Measurements from ENCODE around the gene DYNC2H1. TPM values are rescaled to one million over a fixed set of nuclear protein-coding genes. Genes with fewer than 3 reads are reported as not detected.

Gene DYNC2H1
- total RNA-seq, 1 experiment from 2014 or later, result 18.6 TPM

DNA sequence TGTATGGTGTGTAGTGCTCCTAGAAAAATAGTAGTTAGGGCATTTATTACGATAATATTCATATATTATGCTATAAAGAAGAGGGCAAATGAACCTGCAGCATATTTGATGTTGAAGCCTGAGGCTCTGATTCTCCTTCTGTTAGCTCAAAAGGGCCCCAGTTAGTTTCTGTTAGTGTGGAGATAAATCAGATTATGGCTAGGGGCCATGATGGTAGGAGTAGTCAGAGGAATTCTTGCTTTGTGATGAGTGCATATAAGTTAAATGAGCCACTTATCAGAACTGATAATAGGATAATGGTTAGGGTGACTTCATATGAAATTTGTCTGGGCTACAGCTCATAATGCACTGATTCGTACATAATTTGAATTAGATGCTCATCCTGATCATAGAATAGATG is 298.4 kb downstream of the DYNC2H1 start:
- no peak for DNase-seq (ENCODE audit: low read depth)
- in situ Hi-C loops (cut with HindIII; ENCODE audit: low pct_unique_long_range_greater_than_20kb, low sequenced_read_pairs), result no loop called here

DNA sequence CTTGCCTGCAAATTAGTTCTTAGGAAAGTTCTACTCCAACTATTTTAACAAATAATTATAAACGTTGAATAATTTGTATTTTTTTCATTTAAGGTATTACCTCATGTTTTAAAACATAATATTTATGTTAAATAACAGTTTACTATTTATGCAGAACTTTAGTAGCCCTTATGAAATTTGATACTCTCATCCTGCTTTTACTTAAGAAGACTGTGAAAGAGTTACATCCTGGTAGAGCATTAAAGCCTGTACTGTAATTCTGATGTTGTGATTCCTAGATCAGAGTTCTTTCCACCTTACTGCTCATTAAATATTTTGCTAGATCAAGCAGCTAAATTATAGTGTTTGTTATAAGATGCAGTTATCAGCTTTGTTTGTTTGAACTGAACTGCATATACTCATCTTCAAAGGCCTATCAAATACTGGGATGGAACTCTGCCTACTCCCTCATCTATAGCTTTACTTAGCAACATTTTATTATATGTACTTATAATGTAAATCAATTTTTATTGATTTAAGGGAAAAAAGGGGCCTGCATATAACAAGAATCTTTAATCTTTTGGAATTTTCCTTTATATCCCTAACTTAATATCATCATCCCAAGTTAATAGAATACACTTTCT is 304.2 kb downstream of the DYNC2H1 start:
- in situ Hi-C loops (cut with HindIII; ENCODE audit: low pct_unique_long_range_greater_than_20kb, low sequenced_read_pairs), result no loop called here
- no peak for DNase-seq (ENCODE audit: low read depth)

DNA sequence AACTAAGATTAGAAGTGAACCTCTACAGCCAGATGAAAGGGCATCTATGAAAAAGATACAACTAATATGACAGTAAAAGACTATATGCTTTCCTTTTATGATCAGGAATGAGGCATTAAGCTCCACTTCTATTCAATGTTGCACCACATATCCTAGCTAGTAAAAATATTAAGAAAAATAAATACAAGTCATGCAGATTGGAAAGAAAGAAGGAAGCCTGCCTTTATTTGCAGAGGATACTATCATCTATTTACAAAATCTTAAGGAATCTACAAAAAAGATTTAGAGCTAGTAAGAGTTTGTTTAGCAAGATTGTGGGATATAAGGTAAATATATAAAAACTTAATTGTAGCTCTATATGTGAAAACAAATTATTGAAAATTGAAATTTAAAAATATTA is 308.8 kb downstream of the DYNC2H1 start:
- in situ Hi-C loops (cut with HindIII; ENCODE audit: low pct_unique_long_range_greater_than_20kb, low sequenced_read_pairs), result no loop called here
- no peak for DNase-seq (ENCODE audit: low read depth)

DNA sequence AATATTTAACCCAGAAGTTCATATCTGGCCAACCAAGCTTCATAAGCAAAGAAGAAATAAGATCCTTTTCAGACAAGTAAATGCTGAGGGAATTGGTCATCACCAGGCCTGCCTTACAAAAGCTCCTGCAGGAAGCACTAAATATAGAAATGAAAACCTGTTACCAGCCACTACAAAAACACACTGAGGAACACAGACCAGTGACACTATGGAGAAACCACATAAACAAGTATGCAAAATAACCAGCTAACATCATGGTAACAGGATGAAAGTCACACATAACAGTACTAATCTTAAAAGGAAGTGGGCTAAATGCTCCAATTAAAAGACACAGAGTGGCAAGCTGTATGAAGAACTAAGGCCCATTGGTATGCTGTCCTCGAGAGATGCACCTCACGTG is 311.4 kb downstream of the DYNC2H1 start:
- in situ Hi-C loops (cut with HindIII; ENCODE audit: low pct_unique_long_range_greater_than_20kb, low sequenced_read_pairs), result no loop called here
- no peak for DNase-seq (ENCODE audit: low read depth)

DNA sequence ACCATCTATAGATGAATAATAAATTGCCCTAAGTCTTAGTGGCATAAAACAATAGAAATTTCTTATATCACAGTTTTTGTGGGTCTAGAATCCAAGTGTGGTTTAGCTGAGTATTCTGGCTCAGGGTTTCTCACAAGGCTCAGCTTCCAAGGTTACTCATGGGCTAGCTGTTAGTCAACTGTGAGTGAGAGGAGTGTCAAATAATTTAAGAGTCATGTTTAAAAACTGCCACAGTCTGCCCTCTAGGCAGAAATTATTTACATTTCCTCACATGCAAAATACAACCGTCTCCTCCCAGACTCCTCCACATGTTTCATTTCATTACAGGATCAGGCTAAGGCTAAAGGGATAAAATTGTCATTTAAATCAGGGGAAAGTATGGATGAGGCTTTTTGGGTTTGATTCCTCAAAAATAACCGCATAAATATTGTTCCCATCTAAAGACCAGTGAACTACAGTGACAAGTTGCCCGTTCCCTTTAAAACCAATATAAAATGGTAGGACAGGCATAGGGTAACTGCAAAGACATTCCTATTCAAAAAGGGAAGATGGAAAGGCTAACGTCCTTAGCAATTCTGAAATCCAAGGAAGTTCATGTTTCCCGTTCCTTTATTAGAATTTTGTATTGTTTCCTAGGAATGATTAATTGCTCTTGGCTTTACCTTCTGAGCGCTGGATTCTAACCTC is 324.3 kb downstream of the DYNC2H1 start:
- peak; percentile 24 for DNase-seq (ENCODE audit: low read depth)
- in situ Hi-C loops (cut with HindIII; ENCODE audit: low pct_unique_long_range_greater_than_20kb, low sequenced_read_pairs), result no loop called here

DNA sequence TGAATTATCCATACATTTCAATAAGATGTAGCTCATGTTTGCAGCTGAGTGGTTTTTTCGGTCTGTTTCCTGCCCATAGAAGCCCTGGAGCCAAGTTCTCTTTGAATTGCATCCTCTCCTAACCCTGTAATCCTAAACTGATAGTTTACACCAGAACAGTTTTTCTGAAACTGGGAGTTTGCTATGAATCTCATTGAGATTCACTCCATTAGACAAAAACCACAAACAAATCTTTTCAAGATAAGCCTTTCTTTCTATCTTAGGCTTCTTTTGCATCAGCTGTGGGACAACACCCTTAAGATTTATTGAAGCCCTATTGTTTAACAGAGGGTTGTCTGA is 324.8 kb downstream of the DYNC2H1 start:
- peak; percentile 29 for DNase-seq (ENCODE audit: low read depth)
- in situ Hi-C loops (cut with HindIII; ENCODE audit: low pct_unique_long_range_greater_than_20kb, low sequenced_read_pairs), result no loop called here

DNA sequence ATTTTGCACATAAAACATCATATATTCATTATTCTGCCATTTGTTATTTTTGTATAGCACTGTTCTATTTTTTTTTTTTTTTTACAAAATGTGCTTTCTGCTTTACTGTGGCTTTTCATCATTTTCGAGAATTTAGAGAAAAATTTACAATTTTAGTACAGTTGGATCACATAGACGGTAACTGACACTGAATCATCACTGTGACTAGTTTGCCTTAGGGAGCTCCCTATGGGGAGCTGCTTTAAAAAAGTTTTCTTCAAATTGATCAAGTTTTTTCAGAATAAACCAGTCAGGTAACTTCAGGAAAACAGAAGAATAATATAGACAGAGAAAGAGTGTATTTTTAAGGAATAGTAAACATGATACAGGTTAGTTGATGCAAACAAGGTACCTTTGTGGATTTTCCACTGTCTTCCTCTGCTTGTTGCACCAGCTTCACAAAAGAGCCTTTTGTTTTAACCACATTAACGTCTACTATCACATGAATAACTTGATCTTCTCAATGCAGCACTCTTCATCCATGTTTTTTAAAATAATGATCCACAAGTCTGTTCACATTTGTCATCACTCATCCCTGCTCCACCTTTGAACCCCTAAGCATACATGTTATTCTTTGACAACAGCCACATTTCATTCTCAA is 327.0 kb downstream of the DYNC2H1 start:
- no peak for DNase-seq (ENCODE audit: low read depth)
- in situ Hi-C loops (cut with HindIII; ENCODE audit: low pct_unique_long_range_greater_than_20kb, low sequenced_read_pairs), result no loop called here

DNA sequence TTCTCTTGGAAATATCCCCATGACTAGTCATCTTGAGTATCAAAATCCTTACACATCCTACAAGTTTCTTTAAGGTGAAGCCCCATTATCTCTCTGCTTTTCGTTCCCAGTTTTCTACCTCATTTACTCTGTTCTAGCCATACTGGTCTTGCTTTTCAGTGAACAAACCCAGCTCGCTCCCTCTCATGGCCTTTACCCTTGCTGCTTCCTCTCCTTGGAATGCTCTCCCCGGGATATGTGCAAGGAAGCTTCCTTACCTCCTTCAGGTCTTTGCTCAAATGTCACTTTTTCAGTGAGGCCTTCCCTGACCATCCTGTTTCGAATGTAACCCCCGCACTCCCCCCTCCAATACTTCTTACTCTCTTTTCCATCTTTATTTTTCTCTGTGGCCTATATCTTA is 331.8 kb downstream of the DYNC2H1 start:
- no peak for DNase-seq (ENCODE audit: low read depth)
- in situ Hi-C loops (cut with HindIII; ENCODE audit: low pct_unique_long_range_greater_than_20kb, low sequenced_read_pairs), result no loop called here

DNA sequence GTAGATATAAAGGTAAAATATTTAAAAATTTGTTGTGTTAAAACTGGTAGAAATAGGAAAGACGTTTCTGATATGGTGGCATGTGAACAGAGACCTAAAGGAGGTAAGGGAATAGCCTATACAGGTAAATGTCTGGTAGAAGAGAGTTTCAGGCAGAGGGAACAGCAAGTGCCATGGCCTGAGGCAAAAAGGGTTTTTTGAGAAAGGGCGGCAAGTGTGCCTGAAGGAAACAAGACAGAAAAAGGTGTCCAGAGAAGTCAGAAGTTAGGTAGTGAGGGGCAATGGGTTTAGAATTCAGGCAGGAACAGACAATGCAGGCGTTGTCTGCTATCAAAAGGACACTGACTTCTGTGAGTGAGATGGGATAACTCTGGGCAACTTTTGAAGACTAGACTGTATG is 339.7 kb downstream of the DYNC2H1 start:
- in situ Hi-C loops (cut with HindIII; ENCODE audit: low pct_unique_long_range_greater_than_20kb, low sequenced_read_pairs), result no loop called here
- DNase-seq (ENCODE audit: low read depth), result no peak

DNA sequence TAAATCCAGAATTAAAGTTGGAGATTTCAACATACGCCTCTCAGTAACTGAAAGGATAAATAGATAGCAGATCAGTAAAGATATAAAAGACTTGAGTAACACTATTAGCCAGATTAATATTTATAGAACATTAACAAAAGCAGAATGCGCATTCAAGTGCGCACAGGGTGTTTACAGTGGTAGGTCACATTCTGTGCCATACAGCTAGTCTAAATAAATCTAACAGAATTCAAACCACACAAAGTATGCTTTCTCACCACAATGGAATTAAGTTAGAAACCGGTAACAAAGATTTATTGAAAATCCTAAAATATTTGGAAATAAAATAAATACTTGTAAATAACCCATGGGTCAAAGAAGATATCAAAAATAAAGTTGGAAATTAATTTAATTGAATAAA is 341.0 kb downstream of the DYNC2H1 start:
- no peak for DNase-seq (ENCODE audit: low read depth)
- in situ Hi-C loops (cut with HindIII; ENCODE audit: low pct_unique_long_range_greater_than_20kb, low sequenced_read_pairs), result no loop called here

DNA sequence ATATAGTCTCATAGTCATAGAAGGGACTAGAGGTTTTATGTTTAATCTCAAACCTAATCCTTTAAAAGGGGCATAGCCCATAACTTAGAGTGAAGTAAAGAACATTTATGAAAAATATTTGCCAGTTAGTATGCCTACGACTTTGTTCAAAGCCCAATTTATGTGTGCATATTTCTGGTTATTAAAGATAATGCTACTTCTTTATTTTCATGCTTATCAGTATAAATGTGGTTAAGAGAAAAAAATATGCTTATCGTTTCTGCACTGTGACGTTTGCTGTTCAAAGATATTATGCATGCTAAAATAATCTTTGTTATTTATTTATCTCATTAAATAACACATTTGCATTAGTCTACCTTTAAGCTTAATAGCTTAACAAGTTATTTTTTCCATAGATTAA is 343.9 kb downstream of the DYNC2H1 start:
- in situ Hi-C loops (cut with HindIII; ENCODE audit: low pct_unique_long_range_greater_than_20kb, low sequenced_read_pairs), result no loop called here
- DNase-seq (ENCODE audit: low read depth), result no peak

DNA sequence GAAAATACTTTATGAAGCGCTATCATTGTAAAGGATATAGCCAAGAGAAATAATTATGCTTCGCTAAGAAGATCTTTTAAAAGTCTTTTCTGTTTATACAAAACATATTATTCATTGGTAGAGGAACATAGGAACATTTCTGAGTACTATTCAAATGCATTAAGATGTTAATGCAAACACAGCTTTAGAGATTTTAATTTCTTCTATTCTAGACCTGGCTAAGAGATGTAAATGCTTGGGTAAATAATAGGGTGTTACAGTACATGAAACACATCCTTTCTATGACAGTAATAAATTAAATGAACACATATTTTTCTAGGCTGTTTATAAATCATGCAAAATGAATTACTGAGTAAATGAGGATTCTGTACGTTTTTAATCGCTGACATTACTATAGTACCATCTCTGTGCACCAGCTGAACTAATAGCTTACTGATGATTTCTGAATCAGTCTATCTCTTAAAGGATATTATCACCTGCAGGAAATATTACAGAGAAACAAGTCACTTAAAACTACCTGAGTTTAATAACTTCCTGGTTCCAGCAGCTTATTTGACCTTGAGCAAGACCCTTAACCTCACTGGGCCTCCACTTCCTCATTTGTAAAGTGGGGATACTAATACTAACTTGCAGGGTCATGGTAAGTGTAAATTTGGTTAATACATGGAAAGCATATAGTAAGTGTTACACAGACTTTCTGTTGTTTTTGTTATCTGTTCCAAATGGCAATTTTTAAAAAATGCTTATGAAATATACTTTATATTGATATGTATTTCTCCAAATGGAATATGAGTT is 344.9 kb downstream of the DYNC2H1 start:
- in situ Hi-C loops (cut with HindIII; ENCODE audit: low pct_unique_long_range_greater_than_20kb, low sequenced_read_pairs), result no loop called here
- DNase-seq (ENCODE audit: low read depth), result no peak

DNA sequence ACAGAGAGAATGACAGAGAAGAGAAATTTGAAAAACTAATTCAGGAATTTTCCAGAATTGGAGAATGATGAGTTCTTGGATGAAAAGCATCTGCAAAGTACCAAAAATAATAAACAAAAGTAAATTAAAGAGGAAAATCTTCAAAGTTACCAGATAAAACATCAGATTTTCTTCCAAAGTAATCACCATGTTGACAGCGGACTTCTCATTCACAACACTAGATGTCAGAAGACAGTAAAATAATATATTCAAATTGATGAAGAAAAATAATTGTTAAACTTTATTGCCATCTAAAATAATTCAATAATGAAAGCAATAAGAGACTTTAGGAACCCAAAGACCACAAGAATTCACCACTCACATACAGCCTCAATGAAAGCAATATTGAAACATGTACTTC is 355.2 kb downstream of the DYNC2H1 start:
- DNase-seq (ENCODE audit: low read depth), result no peak
- in situ Hi-C loops (cut with HindIII; ENCODE audit: low pct_unique_long_range_greater_than_20kb, low sequenced_read_pairs), result no loop called here

DNA sequence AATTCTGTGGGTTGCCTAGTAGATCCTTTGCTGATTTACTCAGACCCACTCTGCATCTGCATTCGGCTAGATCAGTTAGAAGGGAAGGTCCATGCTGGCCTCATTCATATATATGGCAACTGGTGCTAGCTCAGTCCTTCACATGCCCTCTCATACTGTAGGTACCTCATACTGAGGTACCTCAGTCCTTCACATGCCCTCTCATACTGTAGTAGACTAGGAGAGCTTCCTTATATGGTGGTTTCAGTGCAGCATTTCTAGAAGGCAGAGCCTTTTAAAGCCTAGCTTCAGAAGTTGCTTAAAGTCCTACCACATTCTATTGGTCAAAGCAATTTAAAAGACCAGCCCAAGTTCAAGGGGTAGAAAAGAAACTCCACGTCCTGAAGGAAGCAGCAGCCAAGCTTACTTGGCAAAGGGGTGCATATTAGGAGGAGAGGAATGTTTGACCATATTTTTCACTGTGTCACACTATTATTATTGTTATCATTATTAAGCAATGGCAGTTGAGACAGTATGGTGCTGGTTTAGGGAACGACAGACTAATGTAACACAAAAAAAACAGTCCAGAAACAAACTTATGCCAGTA is 356.4 kb downstream of the DYNC2H1 start:
- no peak for DNase-seq (ENCODE audit: low read depth)
- in situ Hi-C loops (cut with HindIII; ENCODE audit: low pct_unique_long_range_greater_than_20kb, low sequenced_read_pairs), result no loop called here

DNA sequence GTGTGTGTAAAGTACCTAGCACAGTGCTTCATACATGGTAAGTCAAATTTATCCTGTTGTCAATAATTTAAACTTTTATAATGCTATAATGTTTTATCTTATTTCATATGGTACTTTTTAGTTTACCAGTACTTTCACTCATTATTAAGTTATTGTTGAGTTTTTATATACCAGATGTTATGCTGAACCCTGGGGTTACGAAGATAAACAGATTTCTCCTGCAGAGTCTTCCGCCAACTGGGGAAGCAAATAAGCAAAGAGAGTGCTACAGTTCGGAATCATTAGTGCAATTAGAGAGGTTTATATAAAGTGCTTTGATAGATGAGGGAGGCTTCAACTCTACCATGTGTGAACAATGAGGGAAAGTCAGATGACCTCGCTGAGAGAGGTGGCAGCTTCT is 362.3 kb downstream of the DYNC2H1 start:
- no peak for DNase-seq (ENCODE audit: low read depth)
- in situ Hi-C loops (cut with HindIII; ENCODE audit: low pct_unique_long_range_greater_than_20kb, low sequenced_read_pairs), result no loop called here

DNA sequence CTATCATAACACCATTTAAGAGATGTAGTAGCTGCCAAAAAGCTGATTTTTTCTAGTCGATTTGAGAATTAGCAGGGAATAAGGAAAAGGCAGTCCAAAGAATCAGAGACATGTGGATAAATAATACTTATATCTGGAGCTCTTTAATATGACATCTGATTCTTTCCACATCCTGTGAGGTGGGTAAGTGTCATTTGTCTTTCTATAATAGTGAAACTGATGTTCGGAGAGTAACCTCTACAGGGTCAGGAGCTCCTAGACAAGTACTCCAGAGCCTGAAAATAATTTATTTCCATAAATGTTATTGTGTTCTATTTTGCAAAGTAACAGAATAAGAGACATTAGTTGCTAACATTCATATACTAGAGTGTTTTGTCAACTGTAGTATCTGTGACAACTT is 367.6 kb downstream of the DYNC2H1 start:
- no peak for DNase-seq (ENCODE audit: low read depth)
- in situ Hi-C loops (cut with HindIII; ENCODE audit: low pct_unique_long_range_greater_than_20kb, low sequenced_read_pairs), result no loop called here

DNA sequence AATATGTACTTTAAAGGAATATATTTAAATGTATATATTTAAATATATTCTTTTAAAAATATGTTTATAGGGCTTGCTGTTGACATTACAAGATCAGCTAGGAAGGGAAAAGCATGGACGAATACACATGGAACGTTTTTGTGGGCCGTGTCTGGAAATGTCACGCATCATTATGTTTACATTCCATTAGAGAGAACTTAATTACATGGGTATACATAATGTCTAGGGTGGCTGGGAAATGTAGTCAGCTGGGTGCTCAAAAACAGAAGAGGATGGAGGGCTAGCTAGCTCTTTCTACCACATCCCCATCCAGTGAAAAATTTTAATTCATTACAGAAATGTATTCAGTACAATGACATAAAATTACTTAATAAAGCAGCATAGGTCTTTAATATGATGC is 371.2 kb downstream of the DYNC2H1 start:
- in situ Hi-C loops (cut with HindIII; ENCODE audit: low pct_unique_long_range_greater_than_20kb, low sequenced_read_pairs), result no loop called here
- DNase-seq (ENCODE audit: low read depth), result no peak

DNA sequence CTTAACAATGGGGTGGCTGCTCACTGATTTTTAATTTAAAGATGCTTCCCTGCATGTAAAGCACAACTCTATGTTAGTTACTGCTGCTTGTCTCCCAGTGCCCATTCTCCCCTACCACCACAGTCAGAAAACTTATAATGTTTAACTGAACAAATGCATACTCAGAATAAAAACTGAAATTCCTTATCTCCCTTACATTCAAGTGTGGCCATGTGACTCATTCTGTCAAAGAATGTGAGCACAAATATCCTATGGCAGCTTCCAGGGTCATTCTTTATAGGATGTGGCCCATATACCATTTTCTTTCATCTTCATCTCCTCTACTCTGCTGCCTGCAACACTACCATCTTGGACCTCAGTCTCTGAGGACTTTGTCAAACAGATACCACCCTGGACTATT is 374.8 kb downstream of the DYNC2H1 start:
- DNase-seq (ENCODE audit: low read depth), result no peak
- in situ Hi-C loops (cut with HindIII; ENCODE audit: low pct_unique_long_range_greater_than_20kb, low sequenced_read_pairs), result no loop called here

DNA sequence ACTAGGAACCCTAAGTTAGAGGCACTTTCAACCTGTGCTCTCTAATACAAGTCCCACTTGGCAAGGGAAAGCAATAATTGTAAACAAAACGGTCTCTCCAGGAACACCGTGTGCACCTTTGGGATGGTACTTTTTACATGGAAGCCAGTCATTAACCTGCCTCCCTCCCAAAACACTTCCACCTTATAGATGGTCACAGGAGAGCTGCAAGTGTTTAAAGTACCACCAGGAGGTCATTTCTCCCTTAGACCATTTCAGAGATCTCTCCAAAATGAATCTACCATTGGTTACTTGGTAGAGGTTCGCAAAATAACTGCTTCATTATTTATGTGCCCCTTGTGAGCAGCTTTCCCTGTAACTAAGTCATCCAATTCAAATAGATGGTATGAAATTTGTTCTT is 375.3 kb downstream of the DYNC2H1 start:
- in situ Hi-C loops (cut with HindIII; ENCODE audit: low pct_unique_long_range_greater_than_20kb, low sequenced_read_pairs), result no loop called here
- DNase-seq (ENCODE audit: low read depth), result no peak

Measured in Caki2 (cell line).